NCI-H446 treated with DMSO at 0.1 percent for 48 hours (cell line): ENCODE results near the gene IFNK.
A peak's percentile ranks its signal among the peaks of the same experiment; 100 is the strongest.

Experiments
- DNase-seq: peaks from one replicate; lab custom pipeline; 2025; lab: John Stamatoyannopoulos, UW

The IFNK gene

DNA sequence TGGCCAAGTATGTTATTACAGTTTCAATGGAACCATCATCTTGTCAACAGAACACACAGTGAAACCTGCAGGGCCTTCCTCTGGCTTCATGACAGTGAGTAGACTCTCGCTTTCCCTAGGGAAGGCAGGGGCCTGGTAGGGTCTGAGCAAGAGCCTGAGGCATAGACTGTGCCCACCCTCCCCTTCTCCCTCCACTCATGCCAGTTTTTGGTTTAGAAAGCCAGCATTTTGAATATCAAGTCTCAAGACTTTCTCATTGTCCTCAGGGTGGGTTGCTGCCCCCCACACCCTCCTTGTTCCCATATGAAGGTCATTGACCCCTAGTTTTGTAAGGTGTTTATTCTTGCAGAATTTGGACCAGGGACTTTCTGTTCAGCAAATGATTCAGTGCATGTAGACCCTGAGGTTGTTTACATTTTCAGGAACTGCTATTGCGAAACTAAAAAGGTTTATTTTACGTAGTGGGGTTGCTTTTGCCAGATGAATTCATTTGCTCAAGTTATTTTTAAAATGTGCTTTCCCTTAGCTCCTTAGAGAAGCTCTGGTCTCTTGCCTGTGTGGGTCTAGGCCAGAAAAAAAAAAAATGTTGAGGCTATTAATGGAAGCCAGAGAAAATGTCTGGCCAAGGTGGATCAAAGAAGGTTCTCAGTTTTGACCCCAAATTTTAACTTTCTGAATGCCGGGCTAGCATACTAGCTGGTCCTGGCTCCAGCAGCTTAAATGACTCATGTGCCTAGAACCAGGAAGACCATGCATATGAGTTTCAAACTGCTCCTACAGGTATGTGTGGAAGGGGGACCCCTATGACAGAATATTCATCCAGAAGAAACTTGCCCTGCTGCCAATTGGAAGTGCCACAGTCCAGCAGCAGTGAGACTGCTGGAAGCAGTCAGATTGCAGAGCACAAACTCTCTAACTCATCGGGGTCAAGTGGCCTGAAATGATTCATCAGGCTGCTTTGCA is 15.7 kb downstream of the IFNK start:
- no peak for DNase-seq

DNA sequence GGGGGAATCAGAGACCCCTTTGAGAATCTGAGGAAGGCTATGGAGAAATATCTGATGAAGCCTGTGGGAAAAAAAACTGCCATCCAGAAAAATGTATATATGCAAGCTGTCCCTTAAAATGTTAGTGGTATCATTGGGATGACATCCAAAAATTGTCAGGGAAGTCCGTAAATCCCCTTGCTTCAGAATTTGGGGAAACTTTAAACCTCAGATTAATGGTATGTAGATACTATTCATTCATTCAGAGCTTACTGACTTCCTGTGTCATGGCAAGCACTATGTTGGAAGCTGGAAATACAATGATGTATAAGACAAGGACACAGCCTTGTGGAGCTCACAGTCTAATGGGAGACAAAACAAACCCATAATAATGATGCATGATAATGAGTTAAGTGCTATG is 16.4 kb downstream of the IFNK start:
- DNase-seq: no peak

DNA sequence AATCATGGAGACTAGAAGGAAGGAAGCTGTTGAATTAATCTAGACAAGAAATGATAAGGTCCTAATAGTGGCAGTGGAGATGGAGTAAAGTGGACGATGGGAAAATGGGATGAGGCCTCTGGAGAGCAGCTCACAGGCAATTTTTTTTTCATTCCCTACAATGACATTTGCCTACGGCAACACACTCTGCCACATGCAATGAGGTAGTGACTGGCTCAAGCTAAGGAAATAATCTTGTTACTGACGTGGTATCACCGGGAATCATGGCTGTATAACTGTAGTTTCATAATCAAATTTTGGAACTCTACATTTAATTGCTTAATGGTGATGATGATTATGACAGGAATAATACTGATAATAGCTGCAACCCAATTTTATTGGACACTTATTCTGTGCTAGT is 17.6 kb downstream of the IFNK start:
- DNase-seq: no peak

DNA sequence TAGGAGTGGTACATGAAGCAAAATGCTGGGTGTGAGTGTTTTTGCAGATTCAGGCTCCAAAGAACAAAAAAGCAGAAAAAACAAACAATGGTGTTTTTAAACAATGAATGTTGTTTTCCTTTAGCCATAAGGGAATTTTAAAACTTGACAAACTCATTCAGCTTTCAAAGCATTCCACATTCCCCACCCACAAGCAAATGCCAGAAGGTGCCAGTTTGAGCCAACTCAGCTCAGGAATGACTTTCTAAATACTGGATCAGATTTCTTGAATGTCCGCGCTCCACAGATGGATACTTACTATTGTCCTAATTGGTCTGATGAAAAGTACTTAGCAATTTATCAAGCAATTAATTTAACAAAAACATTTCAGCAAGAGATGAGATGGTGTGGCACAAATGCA is 18.4 kb downstream of the IFNK start:
- DNase-seq: no peak

DNA sequence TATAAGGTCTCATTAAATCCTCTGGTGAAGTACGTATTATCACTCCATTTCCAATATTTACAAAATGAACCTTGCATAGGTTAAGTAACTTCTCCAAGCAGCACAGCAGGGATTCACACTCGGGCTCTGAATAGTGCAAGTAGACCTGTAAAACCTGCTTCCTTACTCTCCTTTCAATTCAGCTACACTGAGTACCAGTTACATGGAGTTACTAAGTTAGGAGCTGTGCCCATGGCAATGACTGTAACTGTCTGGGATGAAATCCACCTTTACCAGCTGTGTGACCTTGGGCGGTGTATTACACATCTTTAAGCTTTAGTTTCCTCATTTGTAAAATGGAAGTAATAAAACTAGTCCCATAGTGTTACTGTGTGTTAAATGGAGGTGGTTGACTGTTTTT is 21.4 kb downstream of the IFNK start:
- DNase-seq: no peak

DNA sequence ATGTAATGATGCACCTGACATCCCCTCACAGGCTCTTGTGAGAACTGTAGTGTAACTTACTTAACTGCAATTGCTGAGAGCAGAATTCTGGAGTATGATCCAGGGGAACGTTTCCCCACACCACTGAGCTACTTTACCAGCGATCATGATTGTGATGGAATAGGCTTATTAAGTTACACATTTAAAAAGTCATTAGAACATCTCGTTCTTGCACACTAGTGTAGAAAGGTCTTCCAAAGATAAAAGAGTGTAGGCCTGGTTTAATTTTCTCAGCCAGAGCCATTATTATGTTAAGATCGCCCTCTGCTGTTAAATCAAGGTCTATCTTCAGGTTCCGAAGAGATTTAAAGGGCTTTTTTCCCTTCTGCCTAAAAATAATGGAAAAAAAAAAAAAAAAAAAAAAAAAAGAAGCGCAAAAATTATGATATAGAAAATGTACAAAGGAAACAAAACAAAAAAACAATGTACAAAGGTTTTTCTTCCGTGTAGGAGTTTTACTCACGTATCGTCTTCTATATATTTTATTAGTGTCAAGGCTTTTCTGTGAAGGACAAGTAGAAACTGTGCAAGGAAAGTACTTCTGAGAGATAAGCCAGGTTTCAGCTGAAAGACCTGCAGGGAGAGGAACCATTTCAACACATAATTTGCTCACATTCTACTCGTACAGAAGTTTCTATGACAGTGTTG is 24.1 kb downstream of the IFNK start:
- peak; percentile 26 for DNase-seq

DNA sequence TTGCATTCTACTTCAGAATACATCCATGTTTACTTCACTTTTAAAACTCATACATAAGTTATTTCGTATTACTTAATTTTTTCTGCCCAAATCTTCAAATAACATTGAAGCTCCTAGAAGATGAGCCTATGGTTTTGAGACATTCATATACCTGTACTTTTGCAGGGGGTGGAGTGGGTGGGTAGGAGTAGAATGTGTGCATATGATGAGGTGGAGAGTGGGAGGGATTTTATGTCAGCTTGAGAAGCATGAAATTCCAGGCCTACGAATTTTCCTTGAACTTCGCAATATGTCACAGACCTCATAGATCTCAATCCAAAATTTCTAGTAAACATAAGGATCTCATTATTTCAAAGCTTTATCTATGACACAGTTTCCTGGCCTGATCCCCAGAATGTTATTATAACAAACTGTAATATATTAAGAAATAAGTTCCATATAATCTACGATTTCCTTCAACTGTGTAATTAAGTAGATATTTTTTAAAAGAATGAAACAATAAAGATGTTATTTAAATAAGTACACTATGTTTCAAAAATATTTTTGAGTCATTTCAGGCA is 25.2 kb downstream of the IFNK start:
- DNase-seq: no peak

DNA sequence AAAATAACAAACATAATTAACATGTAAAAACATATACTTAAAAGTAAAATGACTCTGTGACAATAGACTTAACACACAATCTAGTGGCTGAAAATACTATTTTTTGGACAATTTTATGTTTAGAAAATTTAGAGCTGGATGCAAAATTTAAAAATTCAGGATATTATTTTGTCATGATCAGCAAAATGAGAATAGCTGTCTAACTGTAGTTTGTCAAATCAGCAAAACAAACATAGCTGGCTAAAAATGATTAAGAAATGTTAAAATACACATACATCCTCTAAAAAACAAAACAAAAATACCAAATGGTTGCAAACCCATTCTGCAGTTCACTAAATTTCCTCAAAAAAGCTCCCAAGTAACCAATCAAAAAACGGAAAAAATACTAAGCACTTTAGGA is 30.6 kb downstream of the IFNK start:
- no peak for DNase-seq

DNA sequence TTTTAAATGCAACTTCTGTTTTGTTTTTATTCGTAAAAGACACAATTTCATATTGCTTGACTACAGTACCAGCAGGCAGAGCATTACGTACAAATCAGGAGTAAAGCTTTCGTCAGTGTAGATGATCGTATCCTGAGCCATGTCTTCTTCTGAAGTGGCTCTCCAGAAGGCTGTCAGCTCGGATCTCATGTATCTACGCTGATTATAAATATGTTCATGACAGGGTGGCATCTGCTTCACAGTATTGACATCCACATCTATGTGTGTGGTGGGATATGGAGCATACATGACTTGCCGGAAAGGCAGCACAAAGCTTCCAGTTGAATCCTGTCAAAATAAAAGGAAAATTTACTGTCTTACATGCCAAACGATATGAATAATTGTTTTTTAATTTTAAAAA is 32.4 kb downstream of the IFNK start:
- DNase-seq: no peak

DNA sequence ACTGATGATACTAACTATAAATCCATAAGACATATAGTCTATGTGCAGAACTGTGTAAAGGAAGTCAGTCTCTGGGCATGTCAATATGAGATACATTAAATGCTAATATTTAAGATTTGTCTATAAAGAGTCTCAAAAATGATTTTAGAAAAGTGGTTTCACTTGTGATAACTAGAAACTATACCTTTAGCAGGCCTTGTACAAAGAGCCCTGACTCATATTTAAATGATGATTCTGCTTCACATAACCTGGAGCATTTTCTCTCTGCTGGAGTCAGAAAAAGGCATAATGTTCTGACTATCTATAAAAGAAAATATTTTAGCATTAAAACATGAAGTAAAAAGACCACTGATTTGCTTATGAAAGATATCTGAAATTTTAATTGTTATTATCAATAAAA is 34.2 kb downstream of the IFNK start:
- DNase-seq: no peak

DNA sequence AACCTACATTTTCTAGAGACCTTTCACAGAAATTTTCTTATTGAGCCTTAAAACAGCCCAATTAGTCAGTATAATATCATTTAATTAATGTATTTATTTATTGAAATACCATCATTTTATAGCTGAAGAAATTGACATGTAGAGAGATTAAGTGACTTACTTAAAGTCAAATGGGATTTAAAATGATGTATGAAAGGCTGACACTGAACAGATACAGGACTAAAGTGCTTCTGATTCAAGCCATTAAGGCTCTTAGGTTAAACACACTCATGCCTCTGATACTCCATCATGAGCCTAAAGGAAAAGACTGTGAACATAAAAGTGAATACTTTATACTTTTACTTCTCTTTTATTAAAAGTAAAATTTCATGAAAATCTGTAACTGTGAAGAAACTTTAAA is 36.4 kb downstream of the IFNK start:
- DNase-seq: no peak

DNA sequence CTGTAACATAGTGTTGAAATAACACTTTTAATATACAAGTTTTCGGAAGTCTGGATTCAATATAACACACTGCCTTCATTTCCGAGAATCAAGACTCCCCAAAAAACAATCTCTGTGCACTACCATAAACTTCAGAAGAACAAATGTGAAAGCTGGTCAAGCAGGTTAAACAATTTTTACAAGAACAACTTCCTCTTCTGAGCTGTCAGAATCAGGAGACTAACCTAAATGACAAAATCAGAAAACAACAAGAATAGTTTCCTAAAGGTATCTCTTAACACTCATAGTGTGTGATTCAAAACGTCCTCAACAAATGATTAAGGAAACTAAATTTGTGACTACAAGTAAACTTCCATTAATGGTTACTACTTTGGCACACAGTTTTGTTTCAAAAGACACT is 37.6 kb downstream of the IFNK start:
- DNase-seq: no peak

DNA sequence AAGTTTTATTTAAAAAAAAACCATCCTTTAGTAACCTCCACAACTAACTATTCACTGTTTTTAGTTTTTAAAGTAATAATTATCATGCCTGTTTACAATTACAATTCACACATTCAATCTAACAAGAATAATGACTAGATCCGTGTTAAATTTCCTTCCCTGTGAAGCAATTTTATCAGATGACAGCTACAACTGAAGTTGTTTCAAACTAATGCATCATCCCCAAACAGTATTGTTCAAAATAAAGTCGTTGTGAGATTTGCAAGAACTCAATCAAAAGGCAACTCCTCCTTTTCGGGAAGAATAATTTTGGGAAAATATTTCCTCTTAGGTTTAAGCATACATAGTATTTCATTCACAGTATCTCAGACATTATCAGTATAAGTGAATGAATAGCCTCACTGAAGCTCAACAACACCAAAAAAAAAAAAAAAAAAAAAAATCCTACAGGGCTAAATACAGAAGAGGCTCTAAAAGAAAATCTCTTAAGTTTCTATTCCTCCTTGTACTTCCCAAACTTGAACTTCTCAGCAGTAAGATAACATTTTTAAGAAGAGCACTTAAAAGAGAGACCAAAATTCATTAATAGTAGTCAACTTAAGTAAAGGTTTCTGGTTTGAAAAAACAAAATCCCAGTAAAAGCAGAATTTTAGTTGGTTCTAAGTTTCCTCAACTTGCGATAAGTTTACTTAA is 39.8 kb downstream of the IFNK start:
- DNase-seq: no peak

DNA sequence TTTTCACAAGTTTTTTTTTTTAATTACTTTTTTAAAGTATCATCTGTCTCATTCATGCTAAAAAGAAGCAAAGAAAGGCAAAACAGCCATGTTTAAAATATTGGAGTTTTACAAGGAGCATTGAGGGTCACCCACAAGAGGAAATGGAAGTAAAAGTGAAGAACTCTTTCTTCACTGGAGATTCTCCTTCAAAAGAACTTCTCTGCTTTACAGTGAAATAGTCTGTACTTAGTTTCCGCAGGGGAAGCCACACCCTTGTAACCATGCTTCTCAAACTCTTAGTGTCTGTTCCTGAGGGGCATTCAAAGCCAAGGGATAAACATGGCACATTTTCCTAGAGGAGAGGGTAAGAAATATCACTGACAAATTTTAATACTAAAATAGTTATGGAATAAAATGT is 40.6 kb downstream of the IFNK start:
- no peak for DNase-seq

DNA sequence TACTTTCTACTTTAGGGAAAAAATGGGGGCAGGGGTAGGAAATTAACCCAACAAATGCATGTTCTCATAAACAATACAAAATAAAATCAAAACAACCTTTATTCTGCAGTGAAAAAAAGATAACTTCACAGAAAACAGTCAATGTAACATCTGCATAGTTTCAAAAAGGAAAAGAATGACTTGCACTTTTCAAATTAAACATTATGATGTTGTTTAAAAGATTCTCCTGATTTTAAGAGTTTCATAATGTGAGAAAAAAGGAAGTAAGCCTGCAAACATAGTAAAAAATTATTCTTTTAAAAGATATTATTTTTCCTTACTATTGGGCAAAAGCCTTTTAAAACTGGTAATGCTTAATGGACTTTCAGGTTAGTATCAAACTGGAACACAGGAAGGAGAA is 41.6 kb downstream of the IFNK start:
- no peak for DNase-seq

DNA sequence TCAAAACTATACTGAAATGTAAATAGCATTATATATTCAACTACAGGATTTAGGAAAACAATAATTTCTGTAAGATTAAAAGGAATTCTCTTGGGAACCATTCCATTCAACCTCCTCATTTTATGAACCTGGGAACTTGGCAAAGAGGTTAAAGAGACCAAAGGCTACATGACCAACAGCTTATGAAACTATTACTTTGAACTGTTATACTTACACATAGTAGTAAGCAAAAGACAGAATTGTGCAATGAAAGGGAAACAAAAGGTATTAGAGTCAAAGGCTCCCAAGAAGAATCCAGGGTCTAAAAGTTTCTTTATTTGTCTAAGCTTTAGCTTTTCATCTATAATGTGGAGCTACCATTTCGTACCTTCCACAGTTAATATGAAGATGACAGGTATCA is 42.0 kb downstream of the IFNK start:
- DNase-seq: no peak

DNA sequence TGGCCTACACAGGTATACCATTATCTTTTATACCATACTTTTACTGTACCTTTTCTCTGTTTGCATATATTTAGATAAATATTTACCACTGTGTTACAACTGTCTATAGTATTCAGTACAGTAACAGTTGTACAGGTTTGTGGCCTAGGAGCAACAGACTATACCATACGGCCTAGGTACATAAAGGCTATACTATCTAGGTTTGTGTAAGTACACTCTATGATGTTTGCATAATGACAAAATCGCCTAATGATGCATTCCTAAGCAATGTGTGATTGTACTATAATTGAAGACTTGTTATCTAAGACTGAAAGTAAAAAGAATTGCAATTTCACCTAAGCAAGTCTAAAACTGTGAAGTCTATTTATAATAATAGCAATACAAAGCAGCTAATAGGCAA is 45.3 kb downstream of the IFNK start:
- no peak for DNase-seq

DNA sequence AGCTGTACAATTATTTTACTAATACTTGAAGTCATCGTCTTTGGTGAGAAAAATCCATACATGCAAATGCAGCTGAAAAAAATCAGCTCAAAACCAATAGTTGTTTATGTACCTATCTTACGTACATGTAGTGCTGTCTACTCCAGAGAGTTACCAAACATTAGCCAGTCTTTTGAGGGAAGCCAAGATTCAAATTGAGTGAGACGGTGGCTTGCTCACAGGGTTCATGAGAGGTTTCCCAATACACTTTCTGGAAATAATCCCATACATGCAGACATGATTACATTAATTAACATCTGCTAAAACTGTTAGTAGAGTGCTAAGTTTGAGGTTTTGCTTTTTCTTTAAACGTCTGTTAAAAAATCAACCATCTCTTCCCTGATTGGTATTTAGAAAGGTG is 46.9 kb downstream of the IFNK start:
- DNase-seq: no peak

DNA sequence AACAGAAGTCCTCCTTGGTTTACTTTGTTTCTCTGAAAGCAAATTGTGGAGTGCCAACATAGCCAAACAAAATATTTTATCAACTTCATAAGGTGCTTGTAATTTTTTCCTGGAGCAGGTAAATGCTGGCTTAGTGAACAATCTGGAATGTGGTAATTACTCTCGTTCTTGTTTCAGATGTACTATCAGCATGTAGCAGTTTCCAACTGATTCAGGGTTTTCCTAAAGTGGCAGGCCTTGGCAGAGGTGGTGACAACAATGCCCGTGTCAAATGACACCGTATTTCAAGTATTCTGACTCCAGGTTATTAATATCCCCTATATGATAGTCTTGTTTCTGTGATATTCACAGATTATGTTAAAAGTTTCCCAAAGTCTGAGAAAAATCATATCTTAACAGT is 48.0 kb downstream of the IFNK start:
- DNase-seq: no peak

DNA sequence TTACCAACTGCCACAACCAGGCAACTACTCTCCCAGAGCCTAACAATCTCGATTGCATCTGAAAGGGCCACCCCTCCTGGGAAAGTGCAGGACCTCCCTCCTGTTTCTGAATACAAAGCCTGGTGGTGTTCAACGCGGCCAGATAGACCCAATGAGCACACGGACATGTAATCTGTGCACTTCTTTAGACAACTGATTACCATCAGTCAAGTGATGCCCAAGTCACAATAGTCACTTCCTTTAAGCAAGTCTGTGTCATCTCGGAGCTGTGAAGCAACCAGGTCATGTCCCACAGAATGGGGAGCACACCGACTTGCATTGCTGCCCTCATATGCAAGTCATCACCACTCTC is 48.5 kb downstream of the IFNK start:
- peak; percentile 17 for DNase-seq

DNA sequence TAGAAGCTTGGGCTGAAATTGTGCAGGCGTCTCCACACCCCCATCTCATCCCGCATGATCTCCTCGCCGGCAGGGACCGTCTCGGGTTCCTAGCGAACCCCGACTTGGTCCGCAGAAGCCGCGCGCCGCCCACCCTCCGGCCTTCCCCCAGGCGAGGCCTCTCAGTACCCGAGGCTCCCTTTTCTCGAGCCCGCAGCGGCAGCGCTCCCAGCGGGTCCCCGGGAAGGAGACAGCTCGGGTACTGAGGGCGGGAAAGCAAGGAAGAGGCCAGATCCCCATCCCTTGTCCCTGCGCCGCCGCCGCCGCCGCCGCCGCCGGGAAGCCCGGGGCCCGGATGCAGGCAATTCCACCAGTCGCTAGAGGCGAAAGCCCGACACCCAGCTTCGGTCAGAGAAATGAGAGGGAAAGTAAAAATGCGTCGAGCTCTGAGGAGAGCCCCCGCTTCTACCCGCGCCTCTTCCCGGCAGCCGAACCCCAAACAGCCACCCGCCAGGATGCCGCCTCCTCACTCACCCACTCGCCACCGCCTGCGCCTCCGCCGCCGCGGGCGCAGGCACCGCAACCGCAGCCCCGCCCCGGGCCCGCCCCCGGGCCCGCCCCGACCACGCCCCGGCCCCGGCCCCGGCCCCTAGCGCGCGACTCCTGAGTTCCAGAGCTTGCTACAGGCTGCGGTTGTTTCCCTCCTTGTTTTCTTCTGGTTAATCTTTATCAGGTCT is 49.0 kb downstream of the IFNK start, which contains the start of gene C9orf72:
C9orf72 (minus strand) TSS at position 564 of the 716 bp plus-strand sequence. CDS start 6,361 bp downstream, outside the sequence.
- peak; percentile 46 for DNase-seq
